NCI-H146 treated with DMSO at 0.1 percent for 48 hours (cell line): ENCODE results near the gene SLC35E1.
"Not testable (repeated sequence)": the region's sequence is repeated elsewhere in the genome, so short reads cannot be mapped to it uniquely, and the experiment has no call there.

Experiments used
- DNase-seq: peaks from one replicate; lab custom pipeline; 2025; ENCODE audit not compliant: unreplicated experiment; lab: John Stamatoyannopoulos, UW

SLC35E1 gene

DNA sequence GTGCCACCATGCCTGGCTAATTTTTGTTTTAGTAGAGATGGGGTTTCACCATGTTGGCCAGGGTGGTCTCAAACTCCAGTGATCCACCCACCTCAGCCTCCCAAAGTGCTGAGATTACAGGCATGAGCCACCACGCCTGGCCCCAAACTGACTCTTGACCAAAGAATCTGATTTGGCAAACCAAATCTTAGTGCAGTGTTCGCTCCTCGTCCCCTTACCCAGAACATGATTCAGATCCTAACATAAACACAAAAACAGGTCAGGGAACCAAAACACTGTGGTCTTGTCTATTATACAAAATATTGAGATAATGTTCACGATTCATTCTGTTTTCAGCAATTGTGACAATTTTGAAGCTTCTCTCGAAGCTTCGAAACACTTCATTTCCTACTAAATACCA is 20.3 kb downstream of the SLC35E1 start:
- not testable (repeated sequence) for DNase-seq

DNA sequence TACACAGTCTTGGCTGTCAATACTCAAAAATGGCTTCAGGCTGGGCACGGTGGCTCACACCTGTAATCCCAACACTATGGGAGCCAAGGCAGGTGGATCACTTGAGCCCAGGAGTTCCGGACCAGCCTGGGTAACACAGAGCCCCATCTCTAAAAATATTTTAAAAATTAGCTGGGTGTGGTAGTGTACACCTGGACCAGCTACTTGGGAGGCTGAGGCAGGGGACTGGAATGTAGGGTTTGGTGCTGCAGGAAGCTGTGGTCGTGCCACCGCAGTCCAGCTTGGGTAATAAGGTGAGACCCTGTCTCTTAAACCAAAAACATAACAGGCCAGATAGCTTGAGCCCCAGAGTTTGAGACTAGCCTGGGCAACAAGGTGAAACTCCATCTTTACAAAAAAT is 23.3 kb downstream of the SLC35E1 start:
- no peak for DNase-seq

DNA sequence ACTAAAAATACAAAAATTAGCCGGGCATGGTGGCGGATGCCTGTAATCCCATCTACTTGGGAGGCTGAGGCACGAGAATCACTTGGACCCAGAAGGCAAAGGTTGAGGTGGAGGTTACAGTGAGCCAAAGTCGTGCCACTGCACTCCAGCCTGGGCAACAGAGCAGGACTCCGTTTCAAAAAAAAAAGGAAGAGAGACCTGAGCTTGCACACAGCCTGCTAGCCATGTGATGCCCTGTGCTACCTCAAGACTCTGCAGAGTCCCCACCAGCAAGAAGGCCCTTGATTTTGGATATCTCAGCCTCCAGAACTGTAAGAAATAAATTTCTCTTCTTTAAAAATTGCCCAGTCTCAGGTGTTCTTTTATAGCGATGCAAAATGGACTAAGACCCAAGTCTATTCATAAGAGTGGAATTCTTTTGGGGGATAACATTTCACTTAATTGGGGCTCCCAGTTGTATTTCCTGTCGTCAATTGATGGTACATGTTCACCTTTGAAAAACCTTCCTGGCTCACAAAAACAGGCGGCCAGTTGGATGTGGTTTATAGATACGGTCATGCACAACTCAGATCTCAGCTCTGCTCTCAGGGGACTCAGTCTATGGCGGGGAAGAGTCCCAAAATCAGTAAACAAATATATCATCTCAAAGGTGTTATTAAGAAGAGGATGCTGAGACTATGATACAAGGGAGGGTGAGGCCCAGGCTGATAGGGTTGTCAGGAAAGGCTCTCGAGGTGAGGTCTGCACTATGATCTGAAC is 27.6 kb downstream of the SLC35E1 start:
- no peak for DNase-seq

DNA sequence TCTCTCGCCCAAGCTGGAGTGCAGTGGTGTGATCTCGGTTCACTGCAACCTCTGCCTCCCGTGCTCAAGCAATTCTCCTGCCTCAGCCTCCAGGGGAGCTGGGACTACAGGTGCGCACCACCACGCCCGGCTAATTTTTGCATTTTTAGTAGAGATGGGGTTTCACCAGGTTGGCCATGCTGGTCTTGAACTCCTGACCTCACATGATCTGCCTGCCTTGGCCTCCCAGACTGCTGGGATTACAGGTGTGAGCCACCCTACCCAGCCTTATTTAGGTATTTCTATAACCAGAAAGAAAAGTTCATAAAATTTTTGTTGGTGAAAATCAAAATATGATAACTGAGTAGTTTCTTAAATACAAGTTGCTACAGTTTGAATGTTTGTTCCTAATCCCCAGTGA is 28.5 kb downstream of the SLC35E1 start:
- not testable (repeated sequence) for DNase-seq

DNA sequence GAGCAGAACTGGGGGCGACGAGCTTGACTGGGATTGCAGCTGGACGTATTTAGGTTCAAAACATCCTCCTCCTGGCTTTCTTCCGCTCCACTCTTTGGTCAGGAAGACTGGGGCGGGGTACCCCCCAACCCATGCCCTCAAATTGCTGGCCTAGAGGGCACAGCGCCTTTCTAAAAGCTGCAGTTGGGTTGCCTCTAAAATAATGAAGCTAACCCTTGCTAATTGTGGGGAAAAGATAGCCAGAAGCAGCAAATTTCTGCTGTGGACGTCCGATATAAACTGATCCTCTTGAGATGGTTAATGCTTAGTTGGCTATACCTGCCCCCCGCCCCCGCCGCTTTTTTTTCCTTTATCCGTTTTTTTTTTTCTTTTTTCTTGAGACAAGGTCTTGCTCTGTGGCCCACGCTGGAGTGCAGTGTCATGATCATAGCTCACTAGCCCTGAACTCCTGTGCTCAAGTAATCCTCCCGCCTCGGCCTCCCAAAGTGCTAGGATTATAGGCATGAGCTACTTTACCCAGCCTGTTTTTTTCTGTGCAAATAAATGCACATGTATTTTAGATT is 29.2 kb downstream of the SLC35E1 start:
- no peak for DNase-seq

DNA sequence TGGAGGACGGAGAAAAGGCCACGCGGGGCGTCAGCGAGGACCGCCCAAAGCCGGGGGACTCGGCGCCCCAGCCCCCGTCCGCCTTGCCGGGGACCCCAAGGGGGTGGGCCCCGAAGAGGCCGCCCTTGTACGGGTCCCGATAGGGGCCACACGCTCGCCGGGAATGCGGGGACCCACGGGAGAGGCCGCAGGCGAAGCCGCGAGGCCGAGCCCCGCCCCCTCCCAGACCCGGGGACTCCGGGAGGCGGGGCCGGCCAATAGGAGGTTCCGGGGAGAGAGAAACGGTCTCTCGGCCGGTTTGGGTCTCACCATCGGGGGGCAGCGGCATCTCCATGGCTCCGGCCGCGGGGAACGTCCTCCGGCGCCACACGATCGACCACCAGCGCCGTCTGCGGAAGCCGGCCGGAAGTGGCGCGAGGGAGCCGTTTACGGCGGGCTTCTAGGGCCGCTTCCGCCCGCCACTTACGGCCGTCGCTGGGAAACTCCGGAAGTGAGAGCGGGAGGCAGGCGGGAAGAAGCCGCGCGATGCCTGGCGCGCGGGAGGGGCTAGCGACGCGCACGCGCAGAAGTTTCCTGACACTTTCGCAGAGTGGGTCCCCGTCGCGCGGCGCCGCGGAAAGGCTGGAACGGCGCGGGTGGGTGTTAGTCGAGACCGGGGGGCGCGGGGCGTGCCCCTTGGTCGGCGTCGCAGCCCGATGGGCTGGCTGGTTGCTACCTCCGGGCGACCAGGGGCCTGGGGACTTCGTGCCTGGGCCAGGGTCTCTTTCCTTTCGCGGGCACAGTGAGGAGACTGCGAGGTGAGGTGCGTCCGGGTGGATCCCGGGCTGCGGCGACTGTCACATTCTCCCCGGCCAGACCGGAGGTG is 29.9 kb downstream of the SLC35E1 start, which contains the start of gene CHERP:
Gene CHERP, minus strand, starts transcription at position 393 of the 865 bp plus-strand sequence. Its CDS starts 59 bp downstream, at position 334.
- DNase-seq, result peak; percentile 92

DNA sequence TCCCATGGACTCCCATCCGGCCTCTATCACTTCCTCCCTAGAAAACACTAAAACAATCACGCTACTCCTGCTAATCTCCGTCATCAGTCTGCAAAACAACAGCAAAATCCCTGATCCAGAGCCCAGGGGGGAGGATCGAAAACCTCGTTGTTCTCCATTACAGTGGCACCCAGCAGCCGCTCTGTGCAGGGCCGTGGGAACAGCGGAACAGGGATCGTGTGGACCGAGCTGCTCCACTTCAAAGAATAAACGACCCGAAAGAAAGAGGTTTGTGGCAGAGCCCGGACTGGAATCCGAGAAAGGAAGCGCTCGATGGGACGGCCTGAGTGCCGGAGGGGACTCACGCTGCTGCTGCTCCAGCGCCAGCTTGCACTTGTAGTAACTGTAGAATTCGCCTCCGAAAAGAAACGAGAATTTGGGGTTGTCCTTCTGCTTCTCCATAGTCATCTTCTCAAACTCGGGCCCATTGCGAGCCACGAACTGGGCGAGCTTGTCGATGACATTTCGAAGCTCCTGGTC is 30.6 kb downstream of the SLC35E1 start:
- no peak for DNase-seq

DNA sequence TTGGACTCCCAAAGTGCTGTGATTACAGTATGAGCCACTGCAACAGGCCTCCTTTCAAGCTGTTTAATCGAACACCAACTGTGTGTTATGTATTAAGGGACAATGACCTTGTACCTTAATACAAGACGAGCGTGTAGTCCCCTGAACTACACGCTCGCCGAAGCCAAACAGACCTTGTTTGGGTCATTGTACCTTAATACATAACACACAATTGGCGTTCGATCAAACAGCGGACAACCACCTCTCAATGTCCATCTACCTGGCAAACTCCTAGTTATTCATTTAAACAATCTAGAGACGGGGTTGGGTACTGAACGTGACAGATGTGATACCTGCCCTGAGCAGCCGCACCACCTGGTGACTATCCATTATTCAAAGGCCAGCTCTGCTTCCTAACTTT is 31.3 kb downstream of the SLC35E1 start:
- DNase-seq, result no peak

DNA sequence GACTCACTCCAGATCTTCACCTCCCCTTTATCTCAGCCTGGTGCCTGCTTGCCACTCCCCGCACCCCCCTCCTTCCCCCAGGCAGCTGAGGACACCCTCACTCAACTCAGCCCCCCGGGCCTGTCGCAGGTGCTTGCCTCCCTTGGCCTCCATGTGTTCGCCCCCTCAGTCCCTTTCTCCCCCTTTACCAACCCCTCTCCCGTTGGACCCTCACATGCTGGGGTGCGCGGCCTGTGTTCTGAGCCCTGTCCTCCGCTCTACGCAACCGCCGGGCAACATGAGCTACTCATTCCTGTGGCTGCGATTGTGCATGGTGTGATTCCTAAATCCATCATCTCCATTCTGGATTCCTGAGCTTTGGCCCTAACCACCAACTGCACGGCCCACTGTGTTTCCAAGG is 35.1 kb downstream of the SLC35E1 start:
- DNase-seq, result no peak

DNA sequence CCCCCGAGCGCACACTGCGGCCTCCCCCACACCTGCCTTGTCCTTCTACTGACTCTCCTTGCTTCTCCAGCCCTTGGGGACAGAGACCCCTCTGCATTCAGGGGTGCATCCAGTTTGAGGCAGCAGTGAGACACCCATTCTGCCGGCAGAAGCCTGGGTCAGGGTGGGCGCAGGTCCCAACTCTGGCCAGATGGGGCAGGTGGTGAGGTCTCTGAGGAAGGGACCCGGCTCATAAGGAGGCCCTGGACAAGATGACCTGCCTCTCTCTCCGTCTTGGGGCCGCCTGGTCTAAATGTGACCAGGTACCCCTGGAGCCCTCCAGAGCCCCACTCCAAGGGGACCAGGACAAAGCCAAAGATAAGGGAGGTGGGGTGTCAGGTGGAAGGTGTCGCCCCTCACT is 36.1 kb downstream of the SLC35E1 start:
- no peak for DNase-seq

DNA sequence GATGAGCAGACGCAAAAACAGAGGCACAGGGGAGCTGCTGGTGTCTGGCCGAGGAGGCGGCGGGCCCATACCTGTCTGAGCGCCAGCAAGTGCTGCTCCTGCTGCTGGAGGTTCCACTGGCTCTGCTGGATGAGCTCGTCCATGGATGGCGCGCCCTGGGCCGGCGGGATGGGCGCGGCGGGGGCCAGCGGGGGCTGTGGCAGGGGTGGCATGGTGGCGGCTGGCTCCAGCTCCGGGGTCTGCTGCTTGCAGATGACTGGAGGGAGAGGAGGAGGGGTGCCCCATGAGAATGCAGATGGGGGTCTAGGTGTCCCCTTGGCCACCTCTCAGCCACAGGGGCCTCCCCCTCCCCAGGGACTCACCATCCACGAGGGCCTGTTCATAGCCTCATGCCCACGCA is 36.8 kb downstream of the SLC35E1 start:
- no peak for DNase-seq

DNA sequence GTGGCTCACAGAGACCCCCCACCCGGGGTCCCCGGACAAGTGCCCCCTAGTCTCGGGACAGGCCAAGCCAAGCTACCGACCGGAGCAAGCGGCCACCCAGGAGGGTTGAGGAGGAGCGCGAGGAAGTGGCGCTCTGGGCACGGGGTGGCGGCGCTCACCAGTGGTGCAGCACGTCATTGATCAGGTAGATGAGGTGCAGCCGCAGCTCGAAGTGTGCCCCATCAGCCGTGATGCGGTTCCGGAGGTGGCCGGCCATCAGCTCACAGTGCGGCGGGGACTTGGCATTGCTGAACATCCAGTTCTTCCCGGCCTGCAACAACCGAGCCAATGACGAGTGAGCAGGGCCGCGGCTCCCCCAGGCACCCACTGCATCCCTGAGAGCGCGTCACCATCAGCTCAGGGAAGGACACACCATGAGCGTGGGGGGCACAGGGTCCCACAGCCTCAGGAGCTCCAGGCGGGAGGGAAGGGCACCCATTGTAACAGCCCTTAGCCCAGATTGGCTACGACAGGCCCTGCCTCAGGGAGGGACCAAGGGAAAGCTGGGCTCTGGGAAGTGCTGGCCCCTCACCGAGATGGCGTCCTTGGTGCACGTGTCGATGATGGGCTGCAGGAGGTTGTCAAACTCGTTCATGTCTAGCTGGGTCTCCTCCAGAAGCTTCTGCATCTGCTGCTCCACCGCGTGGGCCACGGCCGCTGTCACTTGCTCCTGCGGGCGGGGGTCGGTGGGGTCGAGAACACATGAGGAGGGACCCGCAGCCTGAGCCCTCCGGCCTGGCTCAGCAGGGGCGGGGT is 39.6 kb downstream of the SLC35E1 start:
- DNase-seq, result no peak

DNA sequence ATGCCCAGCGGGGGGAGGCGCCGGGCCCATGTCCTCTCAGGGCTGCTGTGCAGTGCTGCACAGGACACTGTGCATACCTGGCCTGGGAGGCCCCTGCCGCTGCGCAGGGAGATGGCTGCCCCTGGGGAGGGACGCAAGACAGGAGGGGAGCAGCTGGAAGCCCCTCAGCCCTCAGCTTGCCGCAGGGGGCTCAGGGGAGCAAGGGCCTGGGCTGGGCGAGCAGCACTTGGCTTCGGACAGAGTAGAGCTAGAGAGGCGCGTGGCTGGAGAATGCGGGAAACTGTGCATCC is 40.9 kb downstream of the SLC35E1 start:
- no peak for DNase-seq

DNA sequence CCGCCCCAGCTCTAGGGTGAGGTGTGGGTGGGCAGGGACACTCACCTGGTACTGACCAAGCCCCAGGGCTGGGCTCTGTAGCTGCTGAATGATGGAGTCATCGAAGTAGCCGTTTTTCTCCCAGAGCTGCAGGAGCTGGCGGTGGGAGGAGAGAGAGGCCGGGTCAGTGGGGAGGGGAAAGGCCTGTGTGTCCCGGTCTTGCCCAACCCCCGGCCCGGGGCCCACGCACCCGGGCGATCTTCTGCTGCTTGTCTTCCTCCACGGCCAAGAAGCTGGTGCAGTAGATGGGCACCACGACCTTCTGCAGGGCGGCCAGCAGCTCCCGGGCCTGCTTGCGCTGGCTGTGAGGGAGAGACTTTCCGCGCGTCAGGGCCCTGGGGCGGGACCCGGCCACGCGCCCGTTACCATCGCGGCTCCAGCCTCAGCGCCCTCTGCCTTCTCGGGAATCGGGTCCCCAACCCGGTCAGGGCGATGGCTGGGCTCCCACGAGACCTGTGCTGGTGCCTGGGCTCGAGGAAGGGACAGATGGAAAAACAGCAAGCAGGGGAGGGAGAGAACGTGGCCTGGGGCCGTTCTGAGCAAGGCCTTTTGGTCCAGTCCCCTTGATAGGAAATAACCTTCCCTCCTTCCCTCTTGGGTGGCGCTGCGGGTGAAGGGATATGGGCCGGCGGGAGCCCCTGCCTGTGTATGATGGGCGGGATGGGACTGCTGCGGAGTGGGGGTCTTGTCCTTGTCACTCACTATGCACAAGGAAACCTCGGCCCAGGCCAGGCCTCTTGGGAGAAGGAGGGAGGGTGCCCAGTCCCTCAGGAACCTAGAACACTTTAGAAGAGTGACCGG is 41.5 kb downstream of the SLC35E1 start:
- DNase-seq, result no peak

DNA sequence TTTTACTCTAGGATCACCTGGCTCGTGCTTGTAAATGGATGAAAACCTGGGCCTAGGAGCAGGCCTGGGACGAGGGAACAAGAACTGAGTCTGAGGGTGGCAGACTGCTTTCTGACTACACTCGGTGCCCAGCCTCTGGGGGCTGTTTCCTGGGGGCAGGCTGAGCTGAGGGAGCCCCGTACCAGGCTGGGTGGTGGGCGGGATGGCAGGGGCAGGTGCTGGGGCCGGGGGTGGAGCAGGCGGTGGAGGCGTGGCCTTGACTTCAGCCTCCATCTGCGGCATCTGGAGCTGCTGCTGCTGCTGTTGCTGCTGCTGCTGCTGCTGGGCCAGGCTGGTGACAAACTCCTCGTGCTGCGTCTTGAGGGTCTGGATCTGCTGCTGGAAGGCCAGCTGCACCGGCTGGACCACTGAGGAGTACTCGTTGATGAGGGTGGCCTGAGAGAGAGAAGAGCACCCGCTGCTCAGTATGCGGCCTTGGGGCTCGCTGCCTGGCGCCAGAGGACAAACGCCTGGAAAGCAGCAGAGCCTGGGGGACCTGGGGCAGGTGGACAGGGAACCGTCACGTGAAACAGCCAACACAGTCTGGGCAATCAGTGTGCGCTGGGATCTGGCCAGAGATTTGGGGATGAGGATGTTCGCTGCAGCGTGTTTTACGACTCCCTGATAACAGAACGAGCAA is 42.6 kb downstream of the SLC35E1 start:
- DNase-seq, result no peak

DNA sequence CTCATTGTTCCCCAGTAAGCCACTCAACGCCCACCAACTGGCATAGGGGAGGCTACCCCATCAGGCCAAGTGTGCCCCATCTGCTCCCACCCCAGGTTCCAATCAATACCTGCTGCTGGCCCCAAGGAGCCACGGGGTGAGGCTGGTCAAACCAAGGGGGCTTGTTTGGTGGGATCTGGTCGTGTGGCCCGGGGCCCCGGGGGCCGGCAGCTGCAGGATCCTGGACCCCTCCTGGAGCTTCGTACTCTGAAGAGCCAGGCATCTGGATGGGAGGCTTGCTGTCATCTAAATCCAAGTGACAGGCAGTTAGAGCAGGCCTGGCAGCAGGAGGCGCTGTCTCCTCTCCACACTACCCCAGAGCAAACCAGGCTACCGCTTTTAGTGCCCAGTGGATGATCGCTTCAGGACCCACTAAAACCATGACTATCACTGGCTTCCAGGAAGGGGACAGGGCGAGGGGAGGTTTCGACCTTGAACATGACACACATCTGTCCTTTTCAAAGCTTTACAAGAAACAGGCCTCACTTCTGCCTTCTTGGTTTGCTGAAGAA is 44.2 kb downstream of the SLC35E1 start:
- no peak for DNase-seq

DNA sequence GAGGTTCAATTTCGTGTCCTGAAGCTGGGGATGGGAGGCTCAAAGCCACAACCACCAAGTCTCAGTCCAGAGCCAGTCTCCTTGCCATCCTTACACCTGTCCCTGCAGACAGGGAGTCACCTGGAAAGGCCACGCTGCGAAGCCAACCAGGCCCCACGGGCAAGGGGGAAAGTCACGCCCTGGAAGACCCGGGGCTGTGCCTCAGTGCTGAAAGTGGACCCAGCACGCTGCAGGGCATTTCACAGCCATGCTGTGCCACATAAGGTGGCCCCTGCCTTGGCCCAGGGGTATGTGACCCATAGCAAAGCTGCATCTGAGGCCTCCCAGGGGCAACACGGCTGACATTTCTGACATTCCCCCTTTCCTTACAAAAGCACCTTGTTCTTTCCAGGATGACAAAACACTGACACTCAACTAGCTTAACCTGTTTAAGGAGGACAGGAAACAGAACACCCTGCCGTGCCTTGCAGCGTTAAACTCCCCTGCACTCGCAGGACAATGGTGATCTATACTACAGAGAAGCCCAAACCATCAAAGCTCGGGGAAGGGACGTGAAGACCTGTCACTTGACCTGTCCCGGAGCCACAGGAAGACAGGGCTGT is 44.8 kb downstream of the SLC35E1 start:
- no peak for DNase-seq

DNA sequence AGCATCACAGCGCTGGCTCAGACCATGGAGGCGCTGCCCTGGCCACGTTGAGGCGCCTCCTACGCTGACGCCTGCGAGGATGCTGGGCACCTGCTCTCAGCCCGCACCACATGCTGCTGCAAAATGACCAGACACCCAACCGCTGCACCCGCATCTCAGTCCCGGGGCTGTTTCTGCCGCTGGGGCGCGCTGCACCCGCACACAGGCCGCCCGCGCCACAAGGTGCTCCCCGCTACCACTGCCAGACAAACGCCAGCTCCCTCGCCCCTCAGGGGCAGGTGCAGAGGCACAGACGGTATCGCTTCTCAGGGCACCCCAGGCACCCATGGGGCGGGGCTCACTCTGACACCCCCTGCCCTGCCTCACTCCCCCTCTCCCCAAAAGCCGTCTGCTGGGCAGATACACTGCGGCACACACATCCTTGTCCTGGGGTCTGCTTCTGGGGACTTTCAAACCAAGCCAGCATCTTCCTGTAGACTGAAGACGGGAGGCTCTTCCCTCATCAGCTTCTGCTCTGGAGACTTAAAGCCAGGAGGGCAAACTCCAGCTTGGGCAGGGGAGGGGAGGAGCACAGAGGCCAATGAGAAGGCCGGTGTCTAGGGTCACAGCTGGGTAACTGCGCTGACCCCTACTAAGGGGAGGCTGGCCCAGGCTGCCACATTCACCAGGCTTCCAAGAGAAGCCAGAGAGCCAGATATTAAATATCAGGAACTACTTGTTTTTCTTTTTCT is 46.3 kb downstream of the SLC35E1 start:
- no peak for DNase-seq
